Activated CD4-positive, alpha-beta T cell treated with anti-CD3 and anti-CD28 coated beads, Interleukin-2, amount 50 U/mL, for 24 hours (primary cell): ENCODE data around the gene TUSC2.
A peak's percentile ranks its signal among the peaks of the same experiment; 100 is the strongest.
"Not testable (repeated sequence)": the region's sequence is repeated elsewhere in the genome, so short reads cannot be mapped to it uniquely, and the experiment has no call there.

Experiments
- DNase-seq, 2 donors: peaks; one replicate each; pipeline ENCODE4 v3.0.0-alpha.2; 2020; ENCODE audit warnings: low read depth in 1 of 2, low spot score in 1 of 2

The TUSC2 gene

DNA sequence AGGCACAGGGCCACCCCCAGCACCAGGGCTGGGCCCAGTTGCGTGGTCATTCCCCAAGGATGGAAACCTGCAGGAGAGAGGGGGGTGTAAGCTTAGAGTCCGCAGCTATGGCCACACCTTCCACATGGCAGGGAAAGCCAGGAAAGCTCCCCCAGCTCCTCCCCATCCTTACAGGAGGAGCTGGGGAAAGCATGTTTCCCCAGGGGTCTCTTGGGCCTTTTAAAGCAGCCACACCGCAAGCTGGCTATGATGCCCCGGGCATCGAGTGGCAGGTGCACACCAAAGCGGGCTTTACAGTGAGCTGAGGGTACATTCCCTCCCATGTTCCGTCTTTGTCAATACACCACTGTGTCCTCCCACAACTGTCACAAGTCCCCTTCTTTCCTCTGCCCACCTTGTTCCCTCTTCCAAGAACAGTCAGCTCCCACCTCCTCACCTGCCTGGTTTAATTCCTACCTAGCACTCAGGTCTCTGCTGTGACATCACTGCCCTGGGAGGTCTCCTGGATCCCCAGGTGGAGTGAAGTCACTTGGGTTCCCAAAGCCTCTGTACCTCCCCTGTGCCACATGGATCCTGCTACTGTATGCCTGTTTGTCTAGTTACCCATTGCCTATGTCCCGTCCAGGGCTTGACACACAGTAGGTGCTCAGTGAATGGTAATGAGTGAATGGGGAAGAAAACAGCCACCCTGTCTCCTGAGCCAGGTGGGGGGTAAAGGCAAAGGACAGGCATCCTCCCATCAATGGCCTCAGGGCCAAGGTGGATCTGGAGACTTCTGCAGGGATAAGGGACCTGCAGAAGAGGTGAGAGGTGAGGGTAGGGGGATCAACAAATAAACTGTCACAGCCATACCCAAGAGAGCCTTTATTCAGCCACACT, 32.2 kb downstream of the TUSC2 start:
- no peak for DNase-seq

DNA sequence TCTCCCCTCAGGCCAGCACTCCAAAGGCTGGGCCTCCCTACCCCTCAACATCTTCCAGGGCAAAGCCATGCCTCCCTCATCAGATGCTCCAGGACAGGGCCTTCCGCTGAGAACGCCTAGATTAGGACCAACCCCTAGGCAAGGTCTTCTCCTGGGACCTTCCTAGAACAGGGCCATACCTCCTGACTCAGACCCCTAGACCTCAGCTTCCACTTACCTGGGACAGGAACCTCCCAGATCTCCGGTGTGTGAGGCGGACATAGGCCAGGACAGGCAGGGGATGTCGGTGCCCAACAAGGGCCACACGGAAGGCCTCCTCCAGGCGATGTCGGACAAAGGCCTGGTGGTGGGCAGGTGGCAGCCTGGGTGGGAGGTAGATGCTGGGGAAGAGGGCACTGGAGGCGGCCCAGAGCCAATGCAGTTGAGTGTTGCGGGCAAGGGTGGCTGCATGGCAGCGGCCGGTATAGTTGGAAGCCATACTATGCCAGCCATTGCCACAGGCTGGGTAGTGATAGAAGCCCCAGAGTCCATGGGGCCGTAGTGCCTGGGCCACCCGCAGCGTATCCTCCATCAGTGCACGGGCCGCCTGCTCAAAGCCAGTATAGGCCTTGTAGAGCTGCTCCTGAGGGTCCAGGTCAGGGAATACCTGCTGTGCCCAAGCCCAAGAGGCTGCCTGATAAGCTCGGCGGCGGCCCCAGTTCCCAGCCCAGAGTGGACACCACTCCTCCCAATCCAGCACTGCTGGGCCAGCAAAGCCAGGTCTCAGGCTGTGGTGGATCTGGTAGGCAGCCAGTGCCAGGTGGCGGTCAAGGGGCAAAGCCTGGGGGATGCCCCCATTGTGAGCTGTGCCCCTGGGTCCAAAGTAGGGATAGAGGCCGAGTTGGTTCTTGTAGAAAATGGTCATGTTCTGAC, 33.3 kb downstream of the TUSC2 start:
- no peak for DNase-seq

DNA sequence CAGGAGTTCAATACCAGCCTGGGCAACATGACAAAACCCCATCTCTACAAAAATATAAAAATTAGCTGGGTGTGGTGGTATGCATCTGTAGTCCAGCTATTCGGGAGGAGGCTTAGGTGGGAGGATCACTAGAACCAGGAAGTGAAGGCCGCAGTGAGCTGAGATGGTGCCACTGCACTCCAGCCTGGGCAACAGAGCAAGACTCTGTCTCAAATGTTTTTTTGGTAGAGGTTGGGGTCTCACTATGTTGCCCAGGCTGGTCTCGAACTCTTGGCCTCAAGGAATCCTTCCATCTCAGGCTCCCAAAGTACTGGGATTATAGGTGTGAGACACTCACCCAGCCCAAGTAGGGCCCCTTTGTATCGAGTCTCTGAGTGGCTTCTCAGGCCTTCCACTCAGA, 33.9 kb downstream of the TUSC2 start:
- no peak for DNase-seq

DNA sequence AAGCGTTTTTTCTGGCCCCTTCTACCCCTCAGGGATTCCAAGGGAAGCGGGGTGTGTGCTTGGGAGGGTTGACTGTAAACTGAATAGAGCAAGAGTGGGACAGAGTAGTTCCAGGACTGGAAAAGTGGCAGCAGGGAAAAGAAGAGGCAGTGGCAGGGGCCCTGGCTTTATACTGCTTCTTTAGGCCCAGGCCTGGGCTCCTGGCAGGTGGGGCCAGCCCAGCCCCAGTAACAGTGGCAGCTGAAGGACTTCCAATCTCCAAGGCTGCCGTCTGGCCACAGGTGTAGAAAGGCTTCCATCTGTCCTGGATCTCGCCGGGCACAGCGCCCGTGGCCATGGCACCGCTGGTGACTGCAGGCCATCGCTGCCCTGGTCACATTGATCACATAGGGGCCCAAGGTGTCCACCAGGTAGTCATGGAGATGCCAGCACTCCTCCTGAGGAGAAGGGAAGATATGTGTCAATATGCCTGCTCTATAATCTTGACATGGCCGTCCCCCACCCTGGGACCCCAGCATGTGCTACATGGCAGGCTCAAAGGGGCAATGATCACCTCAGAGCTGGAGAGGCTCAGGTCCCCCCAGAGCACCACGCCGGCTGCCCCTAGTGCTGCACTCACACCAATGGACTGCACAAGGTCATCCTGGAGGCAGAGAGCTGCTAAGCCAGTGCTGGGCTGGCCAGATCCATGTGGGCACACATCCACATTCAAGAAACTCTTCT, 34.8 kb downstream of the TUSC2 start:
- no peak for DNase-seq

DNA sequence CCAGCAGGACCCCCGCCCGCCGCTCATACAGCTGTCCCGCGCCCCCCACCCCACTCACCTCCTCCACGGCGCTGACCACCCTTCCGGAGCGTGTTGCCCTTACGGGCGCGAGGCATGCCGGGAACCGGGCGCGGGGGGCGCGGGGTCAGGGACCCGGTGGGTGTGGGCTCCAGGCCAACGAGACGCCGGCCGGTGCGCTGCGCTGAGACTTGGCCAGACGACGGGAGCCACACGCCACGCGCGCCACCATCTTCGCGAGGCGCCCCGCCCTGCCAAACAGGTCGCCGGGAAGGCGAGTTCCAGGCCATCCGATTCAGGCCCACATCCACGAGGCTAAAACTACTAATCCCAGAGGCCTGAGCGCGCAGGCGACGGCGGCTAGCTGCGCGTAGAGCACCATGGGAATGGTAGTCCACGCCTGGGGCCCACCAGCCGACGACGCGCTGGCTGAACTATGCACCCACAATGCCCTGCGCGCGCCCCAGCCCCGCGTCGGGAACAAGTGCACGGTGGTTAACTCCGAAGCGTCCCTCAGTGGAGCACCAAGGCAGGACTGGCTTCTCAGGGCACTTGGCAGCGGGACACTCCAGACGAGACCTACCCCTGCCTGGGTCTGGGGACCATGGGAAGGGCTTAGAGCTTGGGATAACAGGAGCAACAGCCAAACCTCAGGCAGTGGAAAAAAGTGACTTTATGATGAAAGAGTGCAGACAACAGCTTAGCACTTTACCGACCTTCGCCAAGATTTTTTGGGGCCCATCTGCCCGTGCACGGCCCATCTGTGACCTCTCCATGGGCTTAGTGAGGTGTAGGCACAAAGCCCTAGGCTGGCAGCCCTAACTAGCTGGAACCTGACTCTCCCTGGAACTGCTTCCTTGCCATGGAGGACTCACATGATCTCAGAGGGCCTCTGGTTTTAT, 35.6 kb downstream of the TUSC2 start, which contains the start of gene IFRD2:
TSS of gene IFRD2 (minus strand) at position 271 of the 920 bp plus-strand sequence. CDS start at position 116, 155 bp downstream.
- DNase-seq = peak; percentile 84 to 93

DNA sequence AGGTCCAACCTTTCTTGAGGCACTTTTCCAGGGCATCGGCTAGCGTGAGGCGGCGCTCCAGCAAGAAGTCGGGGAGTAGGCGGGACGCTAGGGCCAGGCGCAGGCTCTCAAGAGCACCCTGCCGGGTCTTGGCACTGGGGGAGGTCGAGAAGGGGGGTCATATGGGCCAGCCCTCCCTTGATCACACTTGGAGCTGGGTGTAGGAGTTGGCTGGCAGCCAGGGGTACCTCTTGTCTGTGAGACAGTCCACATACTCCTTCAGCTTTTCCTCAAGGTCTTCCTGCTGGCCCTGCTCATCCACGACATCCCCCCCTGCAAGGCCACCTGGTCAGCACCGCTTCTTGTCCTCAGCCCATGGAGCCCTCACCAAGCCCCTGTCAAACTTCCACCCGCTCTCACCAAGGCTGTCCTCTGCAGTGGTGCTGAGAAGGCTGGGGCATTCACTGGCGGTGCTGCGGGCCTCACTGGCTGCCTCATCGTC, 37.8 kb downstream of the TUSC2 start:
- no peak for DNase-seq

DNA sequence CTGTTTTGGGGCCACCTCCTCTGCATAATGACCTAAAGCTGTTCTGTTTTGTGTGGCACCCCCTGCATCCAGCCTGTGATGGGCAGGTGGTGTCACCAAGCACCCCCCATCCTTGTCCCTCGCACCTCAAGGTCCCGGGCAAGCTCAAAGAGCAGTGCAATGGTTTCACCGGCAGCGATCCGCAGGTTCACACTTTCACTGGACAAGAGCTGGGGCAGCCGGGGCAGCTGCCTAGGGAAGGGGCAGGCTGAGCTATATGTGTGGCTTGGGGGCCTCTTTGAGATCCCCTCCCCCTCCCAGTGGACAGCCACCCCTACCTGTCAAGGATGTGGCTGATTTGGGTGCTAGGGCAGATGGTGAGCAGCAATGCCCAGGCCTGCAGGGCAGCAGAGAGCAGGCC, 38.9 kb downstream of the TUSC2 start:
- no peak for DNase-seq

DNA sequence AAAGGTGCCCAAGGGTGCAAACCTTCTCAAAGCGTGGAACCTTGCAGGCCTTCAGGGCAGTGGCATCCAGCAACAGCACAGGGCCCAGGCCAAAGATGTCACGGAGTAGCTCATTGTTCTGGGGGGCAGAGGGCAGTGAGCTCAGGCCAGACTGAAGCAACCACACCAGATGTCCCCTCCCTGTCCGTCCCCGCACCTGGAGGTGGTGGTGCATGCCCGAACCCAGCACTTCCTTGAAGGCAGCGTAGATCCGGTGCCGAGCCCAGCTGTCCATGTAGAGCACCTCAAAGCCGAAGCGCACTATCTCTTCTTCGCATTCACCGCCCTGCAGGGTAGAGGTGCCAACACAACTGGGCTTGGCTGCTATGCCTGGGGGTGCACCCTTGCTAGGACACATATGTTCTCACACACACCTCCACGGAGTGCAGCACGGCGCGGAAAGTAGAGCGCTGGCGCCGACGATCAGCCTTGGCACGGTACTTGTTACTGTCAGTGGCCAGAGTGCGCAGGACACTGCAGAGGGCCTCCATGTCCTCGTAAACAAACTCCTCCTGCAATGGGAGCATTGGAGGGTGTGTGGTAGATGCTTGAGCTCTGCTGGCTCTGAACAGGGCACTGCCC, 39.5 kb downstream of the TUSC2 start:
- DNase-seq = no peak

DNA sequence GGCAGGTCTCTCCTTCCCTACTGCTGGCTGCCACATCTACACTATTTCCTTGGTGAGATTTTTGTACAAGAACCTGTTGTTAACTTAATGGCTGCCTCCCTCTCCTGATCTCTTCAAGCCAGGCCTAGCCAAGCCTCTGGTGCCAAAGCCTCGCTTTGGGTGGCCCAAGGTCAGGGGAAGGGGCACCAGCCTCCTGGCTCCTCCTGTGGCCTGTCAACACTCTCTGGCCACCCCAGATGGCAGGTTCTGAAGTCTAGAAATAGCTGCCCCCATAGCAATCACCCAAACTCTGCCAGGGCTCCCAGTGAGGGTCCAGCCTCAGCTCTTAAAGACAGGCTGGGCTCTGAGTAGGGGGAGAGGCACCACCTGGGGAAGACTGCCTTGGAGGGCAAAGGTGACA, 40.8 kb downstream of the TUSC2 start:
- no peak for DNase-seq

DNA sequence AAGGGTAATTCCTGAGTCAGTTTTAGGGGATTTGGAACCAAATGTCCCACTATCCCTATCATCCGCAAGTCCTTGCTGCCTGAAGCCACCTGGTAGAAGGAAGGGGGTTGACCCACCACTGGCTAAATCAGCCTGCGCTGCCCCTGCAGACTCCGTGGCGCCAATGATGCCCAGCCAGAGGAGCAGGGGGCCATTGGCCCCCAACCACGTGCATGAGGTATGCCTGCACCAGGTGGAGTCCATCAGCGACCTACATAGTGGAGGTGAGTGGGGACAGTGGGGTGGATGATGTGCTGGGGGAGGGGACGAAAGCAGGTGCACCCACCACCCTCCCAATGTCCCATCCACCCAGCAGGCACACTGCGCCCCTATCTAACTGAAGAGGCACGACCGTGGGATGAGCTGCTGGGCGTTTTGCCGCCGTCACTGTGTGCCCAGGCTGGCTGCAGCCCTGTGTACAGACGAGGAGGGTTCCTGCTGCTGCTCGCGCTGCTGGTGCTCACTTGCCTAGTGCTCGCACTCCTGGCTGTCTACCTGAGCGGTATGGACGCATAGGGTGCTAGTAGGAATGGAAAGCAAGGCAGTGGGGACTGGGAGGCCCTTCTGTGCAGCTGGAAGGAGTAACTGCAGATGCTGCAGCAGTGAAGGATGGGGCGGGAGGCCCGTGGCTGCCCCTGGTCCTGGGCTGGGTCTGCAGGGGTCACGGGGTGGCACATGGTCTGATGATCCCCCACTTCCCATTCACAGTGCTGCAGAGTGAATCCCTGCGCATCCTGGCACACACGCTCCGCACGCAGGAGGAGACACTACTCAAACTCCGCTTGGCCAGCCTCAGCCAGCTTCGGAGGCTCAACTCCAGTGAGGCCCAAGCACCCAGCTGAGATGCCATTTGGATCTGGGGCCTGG, 41.4 kb downstream of the TUSC2 start:
- no peak for DNase-seq

DNA sequence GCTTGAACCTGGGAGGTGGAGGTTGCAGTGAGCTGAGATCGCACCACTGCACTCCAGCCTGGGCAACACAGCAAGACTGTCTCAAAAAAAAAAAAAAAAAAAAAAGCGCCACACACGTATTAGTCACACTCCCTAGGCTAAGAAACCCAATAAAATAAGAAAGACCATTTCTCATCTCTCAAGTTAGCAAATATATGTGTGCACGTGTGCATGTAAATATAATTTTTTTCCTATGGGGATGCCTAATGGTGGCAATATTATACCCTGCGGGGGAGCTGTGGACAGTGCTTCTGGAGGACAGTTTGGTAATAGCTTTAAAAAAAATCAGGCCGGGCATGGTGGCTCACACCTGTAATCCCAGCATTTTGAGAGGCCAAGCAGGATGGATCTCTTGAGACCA, 43.9 kb downstream of the TUSC2 start:
- DNase-seq = not testable (repeated sequence)

DNA sequence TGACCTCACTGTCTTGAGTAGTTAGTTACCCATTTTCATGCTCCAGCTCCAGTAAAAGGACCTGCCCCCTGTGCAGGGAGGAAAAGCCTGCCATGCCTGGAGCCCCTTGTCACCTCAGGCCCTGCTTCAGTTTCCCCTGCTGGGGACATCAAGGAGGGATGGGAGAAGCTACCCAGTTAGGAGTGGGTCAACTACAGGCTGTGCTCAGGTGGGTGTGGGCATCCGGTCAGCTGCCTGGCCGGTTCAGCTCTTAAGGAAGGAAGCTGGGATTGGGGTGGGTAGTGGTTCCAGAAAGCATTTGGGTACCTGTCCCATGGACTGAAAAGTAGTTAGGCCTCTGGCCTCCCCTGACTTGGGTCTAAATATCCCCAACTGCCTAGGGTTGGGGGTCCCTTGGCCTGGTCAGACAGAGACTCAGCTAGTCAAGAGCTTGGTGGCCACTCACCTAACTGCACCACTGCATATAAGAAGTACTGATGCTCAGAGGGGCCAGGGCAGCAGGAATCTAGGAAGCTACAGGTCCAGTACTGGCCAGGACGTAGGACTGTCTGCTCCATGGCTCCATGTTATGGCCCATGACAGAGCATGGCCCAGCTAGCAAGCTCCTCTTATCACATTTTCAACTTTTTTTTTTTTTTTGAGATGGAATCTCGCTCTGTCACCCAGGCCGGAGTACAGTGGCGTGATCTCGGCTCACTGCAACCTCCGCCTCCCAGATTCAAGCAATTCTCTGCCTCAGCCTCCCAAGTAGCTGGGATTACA, 48.6 kb downstream of the TUSC2 start:
- DNase-seq = no peak

DNA sequence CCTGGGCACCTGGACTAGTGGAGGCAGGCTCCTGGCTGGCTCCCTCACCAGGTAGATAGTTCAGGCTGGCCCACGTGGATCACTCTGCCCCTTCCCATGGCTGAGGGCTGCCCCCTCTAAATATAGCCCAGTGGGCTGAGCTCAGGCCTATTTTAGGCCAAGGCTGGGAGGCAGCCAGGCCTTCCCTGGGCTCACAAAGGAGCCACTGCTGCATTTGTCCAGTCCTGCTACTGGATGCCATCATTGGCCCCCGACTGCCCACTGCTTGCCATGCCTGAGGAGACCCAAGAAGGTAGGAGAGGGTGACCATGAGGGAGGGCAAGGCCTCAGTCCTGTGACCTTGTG, 49.2 kb downstream of the TUSC2 start, which contains the start of gene LSMEM2:
TSS of gene LSMEM2 (plus strand) at position 208 of the 345 bp plus-strand sequence. CDS start at position 235, 27 bp downstream.
- no peak for DNase-seq

DNA sequence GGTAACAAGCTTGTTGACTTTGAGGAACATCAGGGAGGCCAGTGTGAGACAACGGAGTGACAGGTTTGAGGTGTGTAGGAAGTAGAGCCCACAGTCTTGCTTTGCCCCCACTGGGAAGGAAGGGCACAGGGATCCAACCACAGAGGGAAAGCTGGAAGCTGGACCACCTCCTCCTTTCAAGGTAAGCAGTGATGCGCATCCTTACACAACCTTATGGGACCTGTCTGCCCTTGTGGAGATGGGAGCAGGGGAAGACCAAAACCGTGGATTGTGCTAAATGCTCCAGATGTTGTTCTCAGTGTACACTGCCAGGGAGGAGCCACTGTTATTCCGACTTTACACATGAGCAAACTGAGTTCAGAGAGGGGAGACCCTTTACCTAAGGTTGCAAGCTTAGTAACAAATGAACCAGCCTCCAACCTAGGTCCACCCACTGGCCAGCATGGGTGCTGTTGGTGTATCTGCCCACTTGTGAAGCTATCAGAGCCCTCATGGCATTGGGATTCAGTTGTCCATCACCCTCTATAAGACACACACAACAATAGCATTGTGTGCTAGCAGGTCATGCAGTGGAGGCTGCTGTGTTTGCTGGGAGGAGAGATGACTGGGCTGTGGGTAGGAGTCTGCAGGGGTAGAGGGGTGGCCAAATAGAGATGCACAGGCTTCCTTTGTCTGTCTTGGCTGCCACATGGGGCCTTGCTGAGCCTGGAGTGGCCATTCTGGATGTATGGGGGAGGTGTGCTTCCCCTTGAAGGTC, 49.7 kb downstream of the TUSC2 start:
- no peak for DNase-seq

DNA sequence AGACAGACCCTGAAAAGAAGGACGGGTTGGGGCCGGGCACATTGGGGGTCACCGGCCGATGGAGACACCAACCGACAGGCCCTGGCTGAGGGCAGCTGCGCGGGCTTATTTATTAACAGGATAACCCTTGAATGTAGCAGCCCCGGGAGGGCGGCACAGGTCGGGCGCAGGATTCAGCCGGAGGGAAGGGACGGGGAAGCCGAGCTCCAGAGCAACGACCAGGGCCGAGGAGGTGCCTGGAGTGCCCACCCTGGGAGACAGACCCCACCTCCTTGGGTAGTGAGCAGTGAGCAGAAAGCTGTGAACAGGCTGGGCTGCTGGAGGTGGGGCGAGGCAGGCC, 51.3 kb downstream of the TUSC2 start:
- DNase-seq = no peak

DNA sequence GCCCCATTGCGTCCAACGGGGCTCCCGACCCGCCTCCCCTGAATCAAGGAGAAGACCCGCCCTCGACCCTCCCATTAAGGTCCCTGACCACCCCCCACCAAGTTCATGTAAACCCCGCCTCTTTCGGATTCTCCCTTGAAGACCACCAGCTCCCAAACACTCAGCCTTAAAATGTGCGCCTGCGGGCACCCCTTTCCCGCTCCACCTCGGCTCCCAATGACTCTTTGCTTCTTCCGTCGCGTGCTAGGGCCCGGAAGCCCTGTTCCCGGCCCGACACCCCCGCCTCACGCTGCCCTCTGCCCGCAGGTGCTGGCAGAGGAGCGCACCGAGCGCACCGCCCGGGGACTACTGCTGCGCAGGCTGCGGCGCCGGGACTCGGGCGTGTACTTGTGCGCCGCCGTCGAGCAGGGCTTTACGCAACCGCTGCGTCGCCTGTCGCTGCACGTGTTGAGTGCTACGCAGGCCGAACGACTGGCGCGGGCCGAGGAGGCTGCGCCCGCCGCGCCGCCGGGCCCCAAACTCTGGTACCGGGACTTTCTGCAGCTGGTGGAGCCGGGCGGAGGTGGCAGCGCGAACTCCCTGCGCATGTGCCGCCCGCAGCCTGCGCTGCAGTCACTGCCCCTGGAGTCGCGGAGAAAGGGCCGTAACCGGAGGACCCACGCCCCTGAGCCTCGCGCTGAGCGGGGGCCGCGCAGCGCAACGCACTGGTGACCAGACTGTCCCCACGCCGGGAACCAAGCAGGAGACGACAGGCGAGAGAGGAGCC, 51.8 kb downstream of the TUSC2 start:
- no peak for DNase-seq
